Tibial artery (tissue), 4 donors: Measurements from ENCODE around the gene MS4A13.
"Not testable (repeated sequence)": the region's sequence is repeated elsewhere in the genome, so short reads cannot be mapped to it uniquely, and the experiment has no call there.

Experiments used
- DNase-seq, 2 donors: peaks; one replicate each; pipeline ENCODE4 v3.0.0-alpha.2; 2019
- H3K27ac ChIP-seq, 2 donors: fragments of 200-600 bp; sonication (generic) in 1 of 2; 1 replicate in 1 of 2; 2 replicates in 1 of 2; pipeline ENCODE4 v1.5.1; 2018 to 2019; ENCODE audit warnings: mild to moderate bottlenecking in 1 of 2
- H3K27me3 ChIP-seq, 2 donors: fragments of 200-600 bp; sonication (generic) in 1 of 2; one replicate each; pipeline versions ENCODE4 v1.5.1 to v1.6.0; 2016 to 2019
- H3K36me3 ChIP-seq, 3 donors: fragments of 200-600 bp; sonication (generic) in 2 of 3; one replicate each; pipeline ENCODE4 v1.5.1; 2016 to 2019; ENCODE audit warnings: mild to moderate bottlenecking in 2 of 3
- H3K4me1 ChIP-seq, 4 donors: fragments of 200-600 bp; sonication (generic) in 2 of 4; 1 replicate in 3 of 4; 2 replicates in 1 of 4; pipeline ENCODE4 v1.5.1; 2016 to 2019
- H3K4me3 ChIP-seq, 2 donors: fragments of 200-600 bp; sonication (generic) in 1 of 2; 1 replicate in 1 of 2; 2 replicates in 1 of 2; pipeline ENCODE4 v1.5.1; 2018 to 2019; ENCODE audit warnings: mild to moderate bottlenecking in 2 of 2
- H3K9me3 ChIP-seq, 3 donors: fragments of 200-600 bp; sonication (generic) in 1 of 3; one replicate each; pipeline ENCODE4 v1.5.1; 2016 to 2019
- CTCF ChIP-seq, 2 experiments: fragments of 200-600 bp in 1 of 2; fragments of 450-650 bp in 1 of 2; IDR thresholded peaks; one replicate each; pipeline ENCODE4 v1.5.1; 2017 to 2019; ENCODE audit warnings: antibody characterized with exemption in 2 of 2, mild to moderate bottlenecking in 1 of 2, moderate library complexity in 1 of 2
- intact Hi-C: fragments of 100-400 bp; cut with DNase I; formaldehyde crosslinking; loops from one replicate; pipeline ENCODE4 v1.15.0; 2023; ENCODE audit warnings: low total_unique reads

The MS4A13 gene

GRCh38 chr11:60500276-60500910, 14.8 kb upstream of the MS4A13 start:
- intact Hi-C loops, result no loop called here
- TF ChIP-seq CTCF (IDR thresholded peaks at IDR 0.05), result no peak
- no peak overlapping the region for H3K27ac ChIP-seq
- no peaks in the 10 kb centered on the region for H3K4me1 ChIP-seq
- H3K27me3 ChIP-seq, result no peaks in the 10 kb centered on the region
- DNase-seq, result no peak
- no peak overlapping the region for H3K4me3 ChIP-seq
- no peaks in the 10 kb centered on the region for H3K9me3 ChIP-seq
- H3K36me3 ChIP-seq, result no peaks in the 10 kb centered on the region

DNA sequence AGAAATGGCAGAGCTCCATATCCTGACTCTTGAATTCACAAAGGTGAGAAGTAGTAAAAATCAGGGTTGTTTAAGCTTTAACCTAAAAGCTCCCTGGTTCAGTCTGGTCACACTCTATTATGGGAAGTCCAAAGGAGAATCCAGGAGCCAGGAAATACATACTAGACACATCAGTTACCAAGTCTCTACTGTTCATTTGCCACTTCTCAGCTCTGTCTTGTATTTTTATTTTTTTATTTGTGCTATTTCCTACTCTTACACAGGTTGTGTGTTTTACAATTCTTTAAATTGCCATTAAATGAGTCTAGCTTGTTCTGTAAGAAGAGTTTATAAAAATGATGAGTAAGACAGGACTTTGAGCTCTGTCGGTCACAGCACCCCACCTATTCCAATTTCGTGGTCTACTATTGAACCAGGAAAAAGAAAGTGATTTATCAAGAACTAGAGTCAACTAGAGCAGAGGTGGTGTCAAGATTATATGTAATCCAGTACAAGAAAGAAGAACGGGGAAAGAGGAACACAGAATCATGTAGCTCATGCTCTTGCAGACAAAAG, 12.9 kb upstream of the MS4A13 start:
- Histone ChIP-seq H3K9me3 (no peaks in the 10 kb centered on the region), H3K27ac (no peak overlapping the region), H3K36me3 (no peaks in the 10 kb centered on the region), H3K27me3 (no peaks in the 10 kb centered on the region), H3K4me3 (no peak overlapping the region), H3K4me1 (no peaks in the 10 kb centered on the region)
- no peak for DNase-seq
- no peak for TF ChIP-seq CTCF (IDR thresholded peaks at IDR 0.05)
- intact Hi-C loops, result no loop called here

DNA sequence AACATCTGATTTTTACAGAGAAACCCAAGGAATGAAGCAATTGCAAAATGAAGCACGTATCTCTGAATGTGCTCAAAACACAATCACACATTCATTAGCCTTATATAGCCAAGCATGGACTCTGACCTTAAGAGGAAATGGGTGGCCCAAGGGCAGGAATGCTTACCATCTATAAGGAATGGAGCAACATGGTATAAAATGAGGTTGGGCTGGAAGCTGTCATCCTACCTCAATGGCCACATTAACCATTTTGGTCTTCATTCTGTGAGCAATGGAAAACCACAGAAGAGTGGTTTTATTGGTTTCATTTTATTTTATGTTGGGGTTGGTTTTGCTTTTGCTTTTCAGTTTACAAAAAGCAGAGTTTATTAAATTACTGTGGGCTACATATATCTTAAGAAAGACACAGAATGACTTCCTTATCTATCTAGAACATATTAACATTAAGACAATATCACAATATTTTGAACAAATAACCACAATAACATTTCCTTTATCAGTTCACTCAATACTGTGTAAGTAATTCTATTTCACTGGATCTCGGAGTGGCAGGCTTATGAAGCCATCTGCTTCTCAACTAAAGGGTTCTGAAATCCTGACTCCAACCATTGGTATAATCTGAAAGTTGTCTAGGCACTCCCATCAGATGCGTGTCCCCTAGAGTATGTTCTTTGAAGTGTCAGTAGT, 10.8 kb upstream of the MS4A13 start:
- Histone ChIP-seq H3K4me1 (no peaks in the 10 kb centered on the region), H3K27ac (no peak overlapping the region), H3K4me3 (no peak overlapping the region), H3K27me3 (no peaks in the 10 kb centered on the region), H3K9me3 (no peaks in the 10 kb centered on the region), H3K36me3 (no peaks in the 10 kb centered on the region)
- no peak for TF ChIP-seq CTCF (IDR thresholded peaks at IDR 0.05)
- DNase-seq, result no peak
- intact Hi-C loops, result no loop called here

GRCh38 chr11:60509609-60510008, 5.6 kb upstream of the MS4A13 start:
- H3K4me1 ChIP-seq, H3K9me3 ChIP-seq, H3K27me3 ChIP-seq, intact Hi-C loops, DNase-seq, H3K27ac ChIP-seq, H3K4me3 ChIP-seq, H3K36me3 ChIP-seq: not testable (repeated sequence)

- intact Hi-C loops, result not testable (repeated sequence)
Measured at GRCh38 chr11:60510209-60510608, 5.0 kb upstream of the MS4A13 start.

GRCh38 chr11:60511393-60511792, 3.8 kb upstream of the MS4A13 start:
- Histone ChIP-seq H3K27ac (no peak overlapping the region), H3K27me3 (no peaks in the 10 kb centered on the region), H3K4me1 (no peaks in the 10 kb centered on the region), H3K9me3 (no peaks in the 10 kb centered on the region), H3K36me3 (no peaks in the 10 kb centered on the region), H3K4me3 (no peak overlapping the region)
- no peak for TF ChIP-seq CTCF (IDR thresholded peaks at IDR 0.05)
- no peak for DNase-seq
- intact Hi-C loops, result no loop called here

More at GRCh38 chr11:60510209-60510608, 5.0 kb upstream of the MS4A13 start:
- not testable (repeated sequence) for H3K27ac ChIP-seq, DNase-seq, H3K9me3 ChIP-seq, H3K4me1 ChIP-seq, H3K36me3 ChIP-seq, H3K4me3 ChIP-seq, H3K27me3 ChIP-seq
